Measurements from ENCODE around the gene GTPBP6. TPM values are rescaled to one million over a fixed set of nuclear protein-coding genes. Genes with fewer than 3 reads are reported as not detected.

GTPBP6 gene
- total and polyA plus RNA-seq, 7 donors = 22.4 to 65.8 (median 36.0) TPM

DNA sequence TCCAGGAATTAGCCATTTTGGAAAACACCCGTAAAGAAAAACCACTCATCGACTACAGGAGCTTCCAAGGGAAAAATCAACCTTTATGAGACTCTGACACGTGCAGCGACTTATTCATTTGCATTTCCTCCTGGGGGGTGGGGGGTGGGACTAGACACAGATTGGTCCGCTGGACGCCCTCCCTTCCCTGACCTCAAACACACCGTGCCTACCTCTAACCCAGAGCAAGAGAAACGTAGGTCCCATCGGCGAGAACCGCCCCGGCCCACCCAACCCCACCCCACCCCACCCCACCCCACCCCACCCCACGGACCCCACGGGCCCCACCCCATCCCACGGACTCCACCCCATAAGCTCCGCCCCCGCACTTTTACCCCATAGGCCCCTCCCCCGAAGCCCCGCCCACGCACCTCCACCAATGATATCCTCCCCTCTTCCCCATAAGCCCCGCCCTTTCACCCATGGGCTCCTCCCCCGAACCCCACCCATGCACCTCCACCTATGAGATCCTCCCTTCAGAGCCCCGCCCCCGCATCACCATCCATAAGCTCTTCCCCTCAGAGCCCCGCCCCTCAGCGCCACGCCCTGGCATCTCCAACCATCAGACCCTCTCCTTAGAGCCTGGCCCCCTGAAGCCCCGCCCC is 1.1 kb downstream of the GTPBP6 start:
- Histone ChIP-seq H3K36me3 (peaks cover 10 to 34% (median 19%) of the 10 kb centered on the region in 4 donors), H3K27me3 (peaks cover 0 to 12% (median 12%) of the 10 kb centered on the region in 3 donors), H3K27ac (peak overlapping the region; percentile 90 to 98 (median 96)), H3K4me3 (peak overlapping the region; percentile 71 to 91 (median 83)), H3K9me3 (no peaks in the 10 kb centered on the region), H3K4me1 (peaks cover 0 to 37% (median 27%) of the 10 kb centered on the region in 4 donors)
- DNase-seq = no peak
- intact Hi-C loops (cut with DNase I) = loop anchor here (1.0 to 5.0 kb wide), 3 partner anchors 35 to 1135 kb away; partner anchors contain the start of gene ASMTL
- WGBS, 2 donors = 46 to 51% methylated on average over 28 of the region's 28 CpGs
- TF ChIP-seq POLR2A (IDR thresholded peaks at IDR 0.05) (no peak), EP300 (IDR thresholded peaks at IDR 0.05) (no peak), POLR2AphosphoS5 (IDR thresholded peaks at IDR 0.05) (no peak)
- TF ChIP-seq, protein P1, sequence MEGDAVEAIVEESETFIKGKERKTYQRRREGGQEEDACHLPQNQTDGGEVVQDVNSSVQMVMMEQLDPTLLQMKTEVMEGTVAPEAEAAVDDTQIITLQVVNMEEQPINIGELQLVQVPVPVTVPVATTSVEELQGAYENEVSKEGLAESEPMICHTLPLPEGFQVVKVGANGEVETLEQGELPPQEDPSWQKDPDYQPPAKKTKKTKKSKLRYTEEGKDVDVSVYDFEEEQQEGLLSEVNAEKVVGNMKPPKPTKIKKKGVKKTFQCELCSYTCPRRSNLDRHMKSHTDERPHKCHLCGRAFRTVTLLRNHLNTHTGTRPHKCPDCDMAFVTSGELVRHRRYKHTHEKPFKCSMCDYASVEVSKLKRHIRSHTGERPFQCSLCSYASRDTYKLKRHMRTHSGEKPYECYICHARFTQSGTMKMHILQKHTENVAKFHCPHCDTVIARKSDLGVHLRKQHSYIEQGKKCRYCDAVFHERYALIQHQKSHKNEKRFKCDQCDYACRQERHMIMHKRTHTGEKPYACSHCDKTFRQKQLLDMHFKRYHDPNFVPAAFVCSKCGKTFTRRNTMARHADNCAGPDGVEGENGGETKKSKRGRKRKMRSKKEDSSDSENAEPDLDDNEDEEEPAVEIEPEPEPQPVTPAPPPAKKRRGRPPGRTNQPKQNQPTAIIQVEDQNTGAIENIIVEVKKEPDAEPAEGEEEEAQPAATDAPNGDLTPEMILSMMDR (IDR thresholded peaks at IDR 0.05) = no peak

DNA sequence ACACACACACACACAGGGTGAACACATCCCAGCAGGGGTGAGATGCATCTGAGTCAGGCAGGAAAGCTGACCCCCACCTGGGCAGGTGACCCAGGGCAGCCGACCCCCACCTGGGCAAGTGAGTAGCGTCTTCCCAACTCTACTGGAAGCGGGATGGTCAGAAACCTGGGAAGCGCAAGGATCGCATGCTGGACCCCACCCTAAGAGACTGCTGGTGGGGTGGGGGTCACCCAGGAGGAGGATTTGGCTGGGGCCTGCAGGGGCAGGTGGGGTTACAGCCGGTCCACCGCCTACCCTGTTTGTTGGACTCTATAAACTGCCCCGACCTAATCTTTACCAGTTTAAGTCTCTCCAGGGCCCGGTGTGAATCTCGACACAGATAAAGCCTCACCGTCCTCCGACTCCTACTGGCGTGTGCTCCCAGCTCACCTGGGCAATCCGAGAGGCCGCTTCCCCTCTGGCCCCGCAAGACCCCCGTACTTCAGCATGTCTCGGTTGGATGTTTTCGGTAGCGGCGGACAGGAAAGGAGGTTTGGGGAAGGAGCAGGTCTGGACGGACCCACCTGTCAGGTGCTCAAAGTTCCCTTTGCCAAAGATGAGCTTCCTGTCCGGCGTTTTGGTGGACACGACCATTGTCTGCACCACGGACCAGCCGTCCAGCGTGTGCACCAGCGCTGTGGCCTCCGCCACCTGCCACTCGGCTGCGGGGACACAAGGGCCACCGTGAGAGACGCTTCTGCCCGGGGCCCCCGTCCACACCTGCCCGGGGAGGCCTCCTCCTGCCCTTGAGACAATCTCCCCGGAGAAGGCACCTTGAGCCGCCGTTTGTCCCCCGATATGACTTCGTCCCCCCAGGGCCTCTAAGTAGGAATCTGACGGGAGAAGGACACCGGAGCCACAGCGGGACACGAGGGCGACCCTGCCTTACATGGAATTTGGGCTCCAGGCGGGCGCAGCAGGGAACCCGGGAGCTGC is 2.0 kb downstream of the GTPBP6 start:
- H3K4me1 ChIP-seq = peaks cover 0 to 37% (median 27%) of the 10 kb centered on the region in 4 donors
- H3K27me3 ChIP-seq = peaks cover 0 to 12% (median 12%) of the 10 kb centered on the region in 3 donors
- H3K36me3 ChIP-seq = peaks cover 15 to 43% (median 25%) of the 10 kb centered on the region in 4 donors
- DNase-seq = peak; percentile 72
- 94 to 95% methylated on average over 50 of the region's 50 CpGs for WGBS, 2 donors
- no peaks in the 10 kb centered on the region for H3K9me3 ChIP-seq
- TF ChIP-seq POLR2A (IDR thresholded peaks at IDR 0.05) (no peak), POLR2AphosphoS5 (IDR thresholded peaks at IDR 0.05) (no peak), EP300 (IDR thresholded peaks at IDR 0.05) (no peak)
- TF ChIP-seq, protein P1 (IDR thresholded peaks at IDR 0.05) = no peak
- peak overlapping the region in 3 of 4 donors; percentile 96 to 98 (median 97) for H3K27ac ChIP-seq
- intact Hi-C loops (cut with DNase I) = loop anchor here (5.0 kb wide), 1 partner anchor 1136 kb away; the partner anchor contains the start of gene ASMTL
- no peak overlapping the region for H3K4me3 ChIP-seq

DNA sequence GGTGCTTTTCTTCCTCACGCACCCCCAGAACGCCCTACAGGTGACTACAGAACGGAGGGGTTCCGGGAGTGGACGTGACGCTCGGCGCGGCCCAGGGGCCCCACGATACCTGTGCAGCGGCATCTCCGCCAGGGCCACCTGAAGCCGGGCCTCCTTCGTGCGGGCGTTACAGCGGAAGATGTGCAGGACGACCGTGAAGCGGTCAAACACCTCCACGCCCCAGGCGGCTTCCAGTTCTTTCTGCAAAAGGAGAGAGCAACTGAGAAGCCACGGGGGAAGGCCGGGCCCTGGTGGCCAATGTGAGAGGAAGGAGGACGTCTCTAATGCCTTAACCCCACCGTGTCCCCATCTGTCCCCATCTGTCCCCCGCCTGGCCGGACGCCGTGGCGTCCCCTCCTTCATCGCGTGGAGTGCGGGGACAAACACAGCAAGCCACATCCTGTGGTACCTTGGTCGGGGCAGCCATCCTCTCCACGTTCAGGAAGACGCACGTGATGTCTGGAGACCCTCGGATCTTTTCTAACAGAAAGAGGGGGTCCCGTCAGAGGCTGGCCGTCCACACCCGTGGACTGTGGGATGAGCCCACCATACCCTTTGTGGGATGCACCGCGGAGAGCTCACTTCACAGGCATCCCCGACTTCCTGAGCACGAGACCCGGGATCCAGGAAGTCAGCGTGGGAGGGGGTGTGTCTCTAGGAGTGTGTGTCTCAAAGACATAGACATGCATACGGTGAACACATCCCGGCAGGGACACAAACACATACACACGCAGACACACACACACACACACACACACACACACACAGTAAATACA is 3.6 kb downstream of the GTPBP6 start:
- Histone ChIP-seq H3K4me1 (peaks cover 0 to 27% (median 16%) of the 10 kb centered on the region in 4 donors), H3K9me3 (no peaks in the 10 kb centered on the region), H3K27ac (no peak overlapping the region), H3K36me3 (peaks cover 15 to 56% (median 36%) of the 10 kb centered on the region in 4 donors), H3K27me3 (peaks cover 0 to 6% (median 3%) of the 10 kb centered on the region in 3 donors), H3K4me3 (no peak overlapping the region)
- TF ChIP-seq POLR2A (IDR thresholded peaks at IDR 0.05) (no peak), EP300 (IDR thresholded peaks at IDR 0.05) (no peak), POLR2AphosphoS5 (IDR thresholded peaks at IDR 0.05) (no peak)
- TF ChIP-seq, protein P1 (IDR thresholded peaks at IDR 0.05) = no peak
- intact Hi-C loops (cut with DNase I) = loop anchor here (5.0 kb wide), 1 partner anchor 1137 kb away; the partner anchor contains the start of gene ASMTL
- peak; percentile 62 for DNase-seq
- WGBS, 2 donors = 92 to 94% methylated on average over 51 of the region's 51 CpGs

DNA sequence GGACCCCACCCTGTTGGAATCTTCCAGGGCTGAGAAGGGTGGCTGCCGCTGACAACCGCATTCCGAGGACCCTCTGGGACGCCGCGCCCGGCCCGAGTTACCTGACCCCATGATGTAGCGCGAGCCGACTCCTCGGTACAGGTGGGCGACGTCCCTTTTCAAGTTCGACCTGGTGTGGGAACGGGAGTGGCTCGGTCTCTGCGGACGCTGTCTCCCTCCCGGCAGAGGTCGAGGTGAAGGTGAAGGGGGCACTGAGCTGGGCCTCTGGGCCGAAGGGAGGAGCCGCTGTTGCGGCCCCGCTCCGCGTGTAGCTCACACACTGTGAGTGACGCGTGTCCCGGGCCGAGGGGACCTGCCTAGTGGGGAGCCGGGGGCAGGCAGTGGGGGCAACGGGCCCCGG is 4.5 kb downstream of the GTPBP6 start:
- no peak for TF ChIP-seq POLR2AphosphoS5 (IDR thresholded peaks at IDR 0.05)
- TF ChIP-seq, protein P1 (IDR thresholded peaks at IDR 0.05) = no peak
- no peak for TF ChIP-seq POLR2A (IDR thresholded peaks at IDR 0.05)
- no peak for TF ChIP-seq EP300 (IDR thresholded peaks at IDR 0.05)
- Histone ChIP-seq H3K4me3 (no peak overlapping the region), H3K9me3 (no peaks in the 10 kb centered on the region), H3K27me3 (no peaks in the 10 kb centered on the region), H3K36me3 (peaks cover 15 to 62% (median 37%) of the 10 kb centered on the region in 4 donors), H3K27ac (no peak overlapping the region), H3K4me1 (peaks cover 0 to 18% (median 10%) of the 10 kb centered on the region in 4 donors)
- WGBS, 2 donors = 96 to 97% methylated on average over 34 of the region's 34 CpGs
- intact Hi-C loops (cut with DNase I) = no loop called here
- DNase-seq = peak; percentile 69
